Measurements from ENCODE around the gene POMT2. TPM values are rescaled to one million over a fixed set of nuclear protein-coding genes. Genes with fewer than 3 reads are reported as not detected.

Gene POMT2
- total and polyA plus RNA-seq, 11 donors = 7.0 to 27.6 (median 15.3) TPM

DNA sequence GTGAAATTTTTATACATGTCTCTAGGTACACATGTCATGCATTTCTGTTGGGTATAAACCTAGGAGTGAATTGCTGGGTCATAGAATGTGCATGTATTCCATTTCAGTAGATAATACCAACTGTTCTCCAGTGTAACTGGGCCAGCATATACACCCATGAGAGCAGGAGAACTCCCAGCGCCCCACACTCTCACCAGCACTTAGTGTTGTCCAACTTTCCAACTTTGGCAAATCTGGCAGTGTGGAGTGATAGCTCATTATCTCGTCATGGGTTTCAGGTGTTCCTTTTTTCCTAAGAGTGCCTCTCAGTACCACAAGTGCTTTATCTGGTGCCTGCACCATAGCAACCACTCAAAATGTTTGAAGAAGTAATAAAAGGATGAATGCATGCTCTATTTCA, 89.8 kb downstream of the POMT2 start:
- no peaks in the 10 kb centered on the region for H3K4me1 ChIP-seq
- WGBS, 4 donors = 54 to 81% (median 71%) methylated on average over 2 of the region's 2 CpGs
- TF ChIP-seq, protein P1, sequence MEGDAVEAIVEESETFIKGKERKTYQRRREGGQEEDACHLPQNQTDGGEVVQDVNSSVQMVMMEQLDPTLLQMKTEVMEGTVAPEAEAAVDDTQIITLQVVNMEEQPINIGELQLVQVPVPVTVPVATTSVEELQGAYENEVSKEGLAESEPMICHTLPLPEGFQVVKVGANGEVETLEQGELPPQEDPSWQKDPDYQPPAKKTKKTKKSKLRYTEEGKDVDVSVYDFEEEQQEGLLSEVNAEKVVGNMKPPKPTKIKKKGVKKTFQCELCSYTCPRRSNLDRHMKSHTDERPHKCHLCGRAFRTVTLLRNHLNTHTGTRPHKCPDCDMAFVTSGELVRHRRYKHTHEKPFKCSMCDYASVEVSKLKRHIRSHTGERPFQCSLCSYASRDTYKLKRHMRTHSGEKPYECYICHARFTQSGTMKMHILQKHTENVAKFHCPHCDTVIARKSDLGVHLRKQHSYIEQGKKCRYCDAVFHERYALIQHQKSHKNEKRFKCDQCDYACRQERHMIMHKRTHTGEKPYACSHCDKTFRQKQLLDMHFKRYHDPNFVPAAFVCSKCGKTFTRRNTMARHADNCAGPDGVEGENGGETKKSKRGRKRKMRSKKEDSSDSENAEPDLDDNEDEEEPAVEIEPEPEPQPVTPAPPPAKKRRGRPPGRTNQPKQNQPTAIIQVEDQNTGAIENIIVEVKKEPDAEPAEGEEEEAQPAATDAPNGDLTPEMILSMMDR (IDR thresholded peaks at IDR 0.05) = no peak
- TF ChIP-seq POLR2A (IDR thresholded peaks at IDR 0.05) = no peak
- H3K4me3 ChIP-seq = no peak overlapping the region
- ATAC-seq (no peak), DNase-seq (no peak)
- intact Hi-C loops (cut with DNase I) = no loop called here
- H3K27ac ChIP-seq = no peak overlapping the region
- H3K36me3 ChIP-seq = no peaks in the 10 kb centered on the region
- H3K27me3 ChIP-seq = no peaks in the 10 kb centered on the region
- H3K9me3 ChIP-seq = peaks cover 0 to 5% (median 0%) of the 10 kb centered on the region in 12 donors

DNA sequence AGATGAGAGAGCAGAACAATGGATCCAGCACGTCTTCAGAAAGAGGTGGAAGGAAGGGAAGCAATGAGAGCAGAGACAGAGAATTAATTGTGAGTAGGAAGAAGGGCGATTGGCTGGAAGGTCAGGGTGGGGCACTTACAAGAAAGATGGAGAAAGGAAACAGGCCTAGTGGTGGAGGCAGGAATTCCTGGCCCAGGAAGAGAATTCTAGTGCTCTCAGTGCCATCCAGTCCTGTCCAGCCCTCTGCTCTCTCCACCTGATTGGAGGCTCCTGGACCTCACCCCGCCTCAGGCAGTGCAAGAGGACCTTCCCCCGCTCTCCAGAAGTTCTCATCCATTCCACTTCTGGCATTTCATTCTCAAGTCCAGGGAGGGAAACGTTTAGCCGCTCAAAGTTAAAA, 92.6 kb downstream of the POMT2 start:
- Histone ChIP-seq H3K4me1 (no peaks in the 10 kb centered on the region), H3K9me3 (peaks cover 0 to 5% (median 0%) of the 10 kb centered on the region in 12 donors), H3K4me3 (no peak overlapping the region), H3K27ac (no peak overlapping the region), H3K36me3 (no peaks in the 10 kb centered on the region), H3K27me3 (no peaks in the 10 kb centered on the region)
- TF ChIP-seq POLR2A (IDR thresholded peaks at IDR 0.05) = no peak
- TF ChIP-seq, protein P1 (IDR thresholded peaks at IDR 0.05) = no peak
- 48 to 72% (median 60%) methylated on average over 6 of the region's 6 CpGs for WGBS, 4 donors
- ATAC-seq (no peak), DNase-seq (no peak)
- intact Hi-C loops (cut with DNase I) = no loop called here

DNA sequence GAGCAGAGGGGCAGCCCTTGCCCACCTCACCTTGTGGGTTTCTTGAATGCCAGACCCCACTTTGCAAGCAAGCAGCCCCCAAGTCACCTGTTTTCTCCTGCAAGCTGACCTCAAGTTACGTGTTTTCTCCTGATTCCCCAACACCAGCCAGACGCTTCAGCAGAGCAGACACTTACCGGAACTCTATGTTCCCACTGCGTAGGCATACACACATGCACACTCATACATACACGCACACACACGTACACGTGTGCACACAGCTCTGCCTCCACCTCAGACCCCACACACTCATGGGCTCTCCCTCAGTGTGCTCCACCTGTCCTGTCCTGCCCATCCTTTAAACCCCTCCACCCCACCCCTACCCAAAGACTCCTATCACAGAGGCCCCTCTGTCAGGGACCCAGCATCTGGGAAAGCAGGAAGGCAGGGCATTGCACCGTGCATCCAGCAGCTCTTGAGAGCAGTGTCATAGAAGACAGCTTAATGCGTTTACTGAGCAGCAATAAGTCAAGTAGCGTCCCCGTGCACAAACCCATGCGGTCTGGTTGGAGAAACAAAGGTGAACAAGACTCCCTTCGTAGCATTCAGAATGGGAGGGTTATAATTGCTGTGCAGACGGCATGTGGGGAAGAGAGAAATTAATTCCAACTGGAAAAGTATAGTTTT, 94.7 kb downstream of the POMT2 start:
- Histone ChIP-seq H3K36me3 (no peaks in the 10 kb centered on the region), H3K4me3 (no peak overlapping the region), H3K4me1 (no peaks in the 10 kb centered on the region), H3K27me3 (no peaks in the 10 kb centered on the region), H3K9me3 (peaks cover 0 to 4% (median 0%) of the 10 kb centered on the region in 12 donors), H3K27ac (no peak overlapping the region)
- 78 to 87% (median 84%) methylated on average over 14 of the region's 14 CpGs for WGBS, 4 donors
- ATAC-seq (no peak), DNase-seq (no peak)
- intact Hi-C loops (cut with DNase I) = no loop called here
- TF ChIP-seq, protein P1 (IDR thresholded peaks at IDR 0.05) = no peak
- no peak for TF ChIP-seq POLR2A (IDR thresholded peaks at IDR 0.05)

DNA sequence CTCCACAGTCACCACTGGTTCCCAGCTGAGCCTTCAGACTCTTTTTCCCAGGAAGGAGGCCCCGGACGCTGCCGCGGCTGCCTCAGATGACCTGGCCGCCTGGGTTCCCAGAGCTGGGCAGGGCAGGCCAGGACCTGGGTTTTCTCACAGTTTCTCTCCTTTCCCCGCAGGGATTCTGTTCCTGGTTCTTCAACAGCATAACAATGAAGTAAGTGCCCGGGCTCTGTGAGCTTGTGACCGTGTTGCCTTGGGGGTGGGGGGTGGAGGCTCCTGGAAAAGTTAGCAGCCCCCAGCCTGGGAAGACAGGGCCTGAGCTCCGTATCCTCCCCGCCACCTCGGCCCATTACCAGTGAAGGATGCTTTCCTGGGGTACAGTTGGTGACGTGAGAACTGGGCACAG, 95.4 kb downstream of the POMT2 start:
- H3K27me3 ChIP-seq = peaks cover 0 to 3% (median 0%) of the 10 kb centered on the region in 9 donors
- H3K9me3 ChIP-seq = no peaks in the 10 kb centered on the region
- 65 to 71% (median 68%) methylated on average over 12 of the region's 12 CpGs for whole genome bisulfite sequencing, 4 donors
- no peaks in the 10 kb centered on the region for H3K36me3 ChIP-seq
- no peak overlapping the region for H3K27ac ChIP-seq
- ATAC-seq (no peak), DNase-seq (no peak)
- H3K4me3 ChIP-seq = no peak overlapping the region
- intact Hi-C loops (cut with DNase I) = no loop called here
- TF ChIP-seq, protein P1 (IDR thresholded peaks at IDR 0.05) = no peak
- TF ChIP-seq POLR2A (IDR thresholded peaks at IDR 0.05) = no peak
- no peaks in the 10 kb centered on the region for H3K4me1 ChIP-seq

MicroRNAs encoded within 50 kb of the gene (microRNA counts, 767-probe panel; counts per million panel counts)
- 2,636 to 3,937 counts per million in 2 donors for microRNA hsa-miR-1260a

Small RNA genes within 50 kb of the gene (microRNA-seq; reads per million reads assigned to microRNA genes)
- gene MIR1260A = 0 to 0.60 (median 0.22) reads per million in 4 donors

Other genes starting within 250 kb of the POMT2 start
- gene CIPC, start 222.6 kb downstream of the POMT2 start, total RNA-seq = 10 to 100 TPM; 44.5 to 85.9 (median 66.7) TPM
- gene CIPC, start 222.6 kb downstream of the POMT2 start, polyA plus RNA-seq = 10 to 100 TPM; 10.9 to 27.0 TPM
- under 1 TPM in 1 of 9 donors, not detected in 8; 0.12 TPM for gene ZDHHC22, start 179.1 kb downstream of the POMT2 start, total RNA-seq
- not detected for gene ZDHHC22, start 179.1 kb downstream of the POMT2 start, polyA plus RNA-seq
- gene TMEM63C, start 139.1 kb downstream of the POMT2 start, total RNA-seq = 1 to 10 TPM in 6 of 9 donors, under 1 TPM in 2, not detected in 1; 0.48 to 3.7 (median 1.7) TPM
- 1 to 10 TPM in 1 of 2 donors, under 1 TPM in 1; 0.01 to 4.0 TPM for gene TMEM63C, start 139.1 kb downstream of the POMT2 start, polyA plus RNA-seq
- gene NGB, start 49.7 kb downstream of the POMT2 start, total RNA-seq = not detected
- gene NGB, start 49.7 kb downstream of the POMT2 start, polyA plus RNA-seq = not detected
- gene GSTZ1, start 153 bp upstream of the POMT2 start, total RNA-seq = 10 to 100 TPM in 7 of 9 donors, 1 to 10 TPM in 2; 7.7 to 27.7 (median 13.7) TPM
- 10 to 100 TPM; 11.5 to 13.6 TPM for gene GSTZ1, start 153 bp upstream of the POMT2 start, polyA plus RNA-seq
- 1 to 10 TPM; 5.2 to 9.5 (median 7.8) TPM for gene TMED8, start 56.2 kb upstream of the POMT2 start, total RNA-seq
- 1 to 10 TPM; 1.5 to 5.0 TPM for gene TMED8, start 56.2 kb upstream of the POMT2 start, polyA plus RNA-seq
- gene SAMD15, start 56.5 kb upstream of the POMT2 start, total RNA-seq = 1 to 10 TPM in 1 of 9 donors, under 1 TPM in 1, not detected in 7; 0.35 to 1.2 TPM
- under 1 TPM; 0.08 to 0.36 TPM for gene SAMD15, start 56.5 kb upstream of the POMT2 start, polyA plus RNA-seq
- gene NOXRED1, start 102.6 kb upstream of the POMT2 start, total RNA-seq = under 1 TPM in 4 of 9 donors, not detected in 5; 0.15 to 0.32 (median 0.28) TPM
- gene NOXRED1, start 102.6 kb upstream of the POMT2 start, polyA plus RNA-seq = not detected
- 10 to 100 TPM in 8 of 9 donors, 1 to 10 TPM in 1; 9.7 to 18.4 (median 14.4) TPM for gene VIPAS39, start 136.7 kb upstream of the POMT2 start, total RNA-seq
- gene VIPAS39, start 136.7 kb upstream of the POMT2 start, polyA plus RNA-seq = 10 to 100 TPM in 1 of 2 donors, 1 to 10 TPM in 1; 6.6 to 13.5 TPM
- 100 to 1,000 TPM; 112 to 210 (median 152) TPM for gene AHSA1, start 137.2 kb upstream of the POMT2 start, total RNA-seq
- gene AHSA1, start 137.2 kb upstream of the POMT2 start, polyA plus RNA-seq = 100 to 1,000 TPM; 137 to 256 TPM
- 1 to 10 TPM in 1 of 9 donors, not detected in 8; 1.3 TPM for gene ISM2, start 177.9 kb upstream of the POMT2 start, total RNA-seq
- not detected for gene ISM2, start 177.9 kb upstream of the POMT2 start, polyA plus RNA-seq

Data from heart left ventricle (tissue), 16 donors.